Purkinje cell (primary cell): ENCODE results near the gene ZSCAN26. TPM values are rescaled to one million over a fixed set of nuclear protein-coding genes. Genes with fewer than 3 reads are reported as not detected.

Experiments
- polyA plus RNA-seq: library from polyadenylated mRNA; unstranded; fragments of >200 nt; fragmentation: Nextera tagmentation; gene quantifications from 2 replicates; pipeline ENCODE4 v1.2.1, GENCODE V29; 2014

ZSCAN26 gene
- 18.7 and 19.7 TPM in 2 replicates for polyA plus RNA-seq

GRCh38 chr6:28266962-28267694 lies at the start of gene ZSCAN26:
ZSCAN26 (plus strand) TSS chr6:28267143; CDS start chr6:28271920, 4,777 bp downstream.

GRCh38 chr6:28225056-28225834 lies 41.7 kb upstream of the ZSCAN26 start, which contains the start of gene ZSCAN9:
ZSCAN9 (plus strand) TSS chr6:28225275; CDS start chr6:28227085, 1,810 bp downstream.

GRCh38 chr6:28252009-28252975 lies 14.7 kb upstream of the ZSCAN26 start, which contains the start of gene ZKSCAN4:
ZKSCAN4 (minus strand) TSS chr6:28252269; CDS start chr6:28251980, 289 bp downstream.

GRCh38 chr6:28258877-28259777 lies 7.8 kb upstream of the ZSCAN26 start, which contains the start of gene NKAPL:
NKAPL (plus strand) TSS chr6:28259297; CDS start chr6:28259372, 75 bp downstream.

GRCh38 chr6:28281288-28282064 lies 14.5 kb downstream of the ZSCAN26 start, which contains the start of gene PGBD1:
PGBD1 (plus strand) TSS chr6:28281572; CDS start chr6:28283814, 2,242 bp downstream.

Other genes starting within 250 kb of the ZSCAN26 start
- 1.7 and 6.1 TPM in 2 replicates for gene ZNF165, start 186.6 kb upstream of the ZSCAN26 start, polyA plus RNA-seq
- gene ZSCAN16, start 142.5 kb upstream of the ZSCAN26 start, polyA plus RNA-seq = 0.43 and 6.8 TPM in 2 replicates
- gene ZKSCAN8, start 125.3 kb upstream of the ZSCAN26 start, polyA plus RNA-seq = 4.5 and 4.8 TPM in 2 replicates
- 3.0 and 9.8 TPM in 2 replicates for gene ZSCAN9, start 41.9 kb upstream of the ZSCAN26 start, polyA plus RNA-seq
- 0.23 and 2.5 TPM in 2 replicates for gene ZKSCAN4, start 14.9 kb upstream of the ZSCAN26 start, polyA plus RNA-seq
- gene NKAPL, start 7.8 kb upstream of the ZSCAN26 start, polyA plus RNA-seq = 6.6 and 12.0 TPM in 2 replicates
- gene PGBD1, start 14.4 kb downstream of the ZSCAN26 start, polyA plus RNA-seq = 3.1 and 7.1 TPM in 2 replicates
- gene ZSCAN31, start 69.0 kb downstream of the ZSCAN26 start, polyA plus RNA-seq = 2.4 and 5.7 TPM in 2 replicates
- 2.8 TPM in 1 of 2 replicates, not detected in the other for gene ZKSCAN3, start 82.8 kb downstream of the ZSCAN26 start, polyA plus RNA-seq
- gene ZSCAN12, start 132.6 kb downstream of the ZSCAN26 start, polyA plus RNA-seq = 2.2 and 2.8 TPM in 2 replicates
- 1.2 TPM in 1 of 2 replicates, not detected in the other for gene ZSCAN23, start 176.3 kb downstream of the ZSCAN26 start, polyA plus RNA-seq
- not detected in 2 replicates for gene GPX6, start 248.7 kb downstream of the ZSCAN26 start, polyA plus RNA-seq